ENCODE data around the gene MFAP3. TPM values are rescaled to one million over a fixed set of nuclear protein-coding genes. Genes with fewer than 3 reads are reported as not detected.

MFAP3 gene
- total and polyA plus RNA-seq, 2 donors (not counting 3 experiments of a cell fraction or from before 2014, with no cell fraction given), result 19.5 to 35.3 TPM

GRCh38 chr5:154095904-154096303 is 57.1 kb downstream of the MFAP3 start:
- Histone ChIP-seq H3K27ac (ENCODE audit: insufficient read depth, low read depth, low read length) (no peak overlapping the region), H4K20me1 (replicated peaks; ENCODE audit: control insufficient read depth, extremely low read depth, insufficient read depth, low read length) (no peaks in the 10 kb centered on the region), H2AFZ (ENCODE audit: low read depth, low read length) (no peak overlapping the region), H3K36me3 (ENCODE audit: control insufficient read depth in 2 of 2, extremely low read depth in 1 of 2, insufficient read depth in 2 of 2, low read length in 2 of 2) (no peaks in the 10 kb centered on the region), H3K4me1 (ENCODE audit: control insufficient read depth, extremely low read depth, insufficient read depth, low read length) (no peaks in the 10 kb centered on the region), H3K9ac (replicated peaks; ENCODE audit: extremely low read depth, insufficient read depth, low read length) (no peak overlapping the region), H3K4me2 (ENCODE audit: insufficient read depth, low read length) (no peak overlapping the region), H3K27me3 (ENCODE audit: control insufficient read depth in 2 of 2, insufficient read depth in 2 of 2, low read length in 2 of 2) (peaks cover 4 to 9% of the 10 kb centered on the region in 2 experiments), H3K9me1 (replicated peaks; ENCODE audit: control insufficient read depth, extremely low read depth, insufficient read depth, low read length) (no peaks in the 10 kb centered on the region), H3K4me3 (replicated peaks in 1 of 3; ENCODE audit: insufficient read depth in 1 of 3, low read depth in 1 of 3, low read length in 3 of 3) (no peak overlapping the region), H3K79me2 (ENCODE audit: control insufficient read depth, insufficient read depth, low read length) (no peaks in the 10 kb centered on the region), H3K9me3 (replicated peaks; ENCODE audit: control insufficient read depth, insufficient read depth, low read length) (no peaks in the 10 kb centered on the region)
- ChIA-PET CTCF (no interaction called here), POLR2A (no interaction called here)
- no peak for TF ChIP-seq GATA2 (IDR thresholded peaks at IDR 0.05; ENCODE audit: insufficient read depth, insufficient read length, low read depth, low read length)
- no peak for TF ChIP-seq POLR2A (IDR thresholded peaks at IDR 0.05; ENCODE audit: low read depth, low read length)
- TF ChIP-seq EZH2 (IDR thresholded peaks at IDR 0.05; ENCODE audit: borderline replicate concordance, low read depth, low read length, severe bottlenecking), result no peak
- TF ChIP-seq, protein P1, sequence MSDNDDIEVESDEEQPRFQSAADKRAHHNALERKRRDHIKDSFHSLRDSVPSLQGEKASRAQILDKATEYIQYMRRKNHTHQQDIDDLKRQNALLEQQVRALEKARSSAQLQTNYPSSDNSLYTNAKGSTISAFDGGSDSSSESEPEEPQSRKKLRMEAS (IDR thresholded peaks at IDR 0.05; ENCODE audit: insufficient read depth, insufficient read length), result no peak
- no peak for TF ChIP-seq JUN (IDR thresholded peaks at IDR 0.05; ENCODE audit: borderline replicate concordance, insufficient read depth, insufficient read length, low read depth)
- no peak for TF ChIP-seq POLR2AphosphoS5 (IDR thresholded peaks at IDR 0.05; ENCODE audit: insufficient read depth, low read depth, low read length)
- no peak for TF ChIP-seq MYC (IDR thresholded peaks at IDR 0.05; ENCODE audit: low read depth, low read length)
- no peak for TF ChIP-seq FOS (IDR thresholded peaks at IDR 0.05; ENCODE audit: borderline replicate concordance, insufficient read depth, low read length)
- TF ChIP-seq CTCF (IDR thresholded peaks at IDR 0.05; ENCODE audit: extremely low read depth in 1 of 2, insufficient read depth in 1 of 2, low read depth in 1 of 2, low read length in 2 of 2), result no peak
- FAIRE-seq, result no peak
- no peak for DNase-seq (ENCODE audit: low read depth, low spot score)
- BruUV-seq (replicated peaks), result no TSS peak
- dilution Hi-C loops (cut with MboI; ENCODE audit: extremely low pct_ligation_motif_present, low sequenced_read_pairs), result no loop called here
- intact Hi-C loops (cut with micrococcal nuclease), result no loop called here
